NOMO-1 treated with DMSO at 0.1 percent for 48 hours (cell line): ENCODE data around the gene MBD3L2.
"Not testable (repeated sequence)": the region's sequence is repeated elsewhere in the genome, so short reads cannot be mapped to it uniquely, and the experiment has no call there.

Experiments
- DNase-seq: peaks from one replicate; lab custom pipeline; 2025; ENCODE audit not compliant: unreplicated experiment; lab: John Stamatoyannopoulos, UW

MBD3L2 gene

DNA sequence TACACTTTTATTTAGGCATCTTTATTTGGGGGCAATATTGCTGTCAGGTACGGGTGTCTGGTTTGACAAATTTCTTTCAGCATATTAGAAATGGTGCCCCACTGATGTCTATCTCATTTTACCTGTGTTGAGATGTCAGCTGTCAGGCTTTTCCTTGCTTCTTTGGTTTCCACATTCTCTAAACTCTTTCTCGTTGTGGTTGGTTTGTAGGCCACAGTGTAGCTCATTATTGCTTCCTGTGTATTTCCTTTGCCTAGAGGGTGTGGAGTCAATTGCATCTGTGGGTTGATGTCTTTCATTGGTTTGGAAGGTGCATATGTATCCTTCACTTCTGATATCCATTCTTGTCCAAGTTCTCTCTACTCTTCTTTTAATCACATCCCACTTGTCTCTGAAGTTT, 10.9 kb downstream of the MBD3L2 start:
- not testable (repeated sequence) for DNase-seq

DNA sequence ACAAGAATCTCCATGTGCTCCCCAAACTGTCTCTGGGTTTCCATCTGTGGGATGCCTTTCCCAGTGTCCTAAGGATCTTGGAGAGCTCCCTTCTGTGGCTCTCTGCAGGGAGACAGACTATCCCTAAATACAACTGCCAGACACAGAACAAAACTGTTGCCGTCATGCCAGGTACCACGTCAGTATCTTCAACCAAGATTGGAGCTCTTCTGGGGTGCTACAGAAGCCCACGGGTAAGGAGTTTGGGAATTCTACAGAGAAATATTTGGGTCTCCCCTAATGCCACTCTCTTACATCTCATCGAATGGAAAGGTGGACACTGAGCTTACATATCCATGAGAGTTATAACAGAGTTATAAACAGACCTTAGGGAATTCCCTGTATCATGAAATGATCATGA, 14.2 kb downstream of the MBD3L2 start:
- DNase-seq: no peak

DNA sequence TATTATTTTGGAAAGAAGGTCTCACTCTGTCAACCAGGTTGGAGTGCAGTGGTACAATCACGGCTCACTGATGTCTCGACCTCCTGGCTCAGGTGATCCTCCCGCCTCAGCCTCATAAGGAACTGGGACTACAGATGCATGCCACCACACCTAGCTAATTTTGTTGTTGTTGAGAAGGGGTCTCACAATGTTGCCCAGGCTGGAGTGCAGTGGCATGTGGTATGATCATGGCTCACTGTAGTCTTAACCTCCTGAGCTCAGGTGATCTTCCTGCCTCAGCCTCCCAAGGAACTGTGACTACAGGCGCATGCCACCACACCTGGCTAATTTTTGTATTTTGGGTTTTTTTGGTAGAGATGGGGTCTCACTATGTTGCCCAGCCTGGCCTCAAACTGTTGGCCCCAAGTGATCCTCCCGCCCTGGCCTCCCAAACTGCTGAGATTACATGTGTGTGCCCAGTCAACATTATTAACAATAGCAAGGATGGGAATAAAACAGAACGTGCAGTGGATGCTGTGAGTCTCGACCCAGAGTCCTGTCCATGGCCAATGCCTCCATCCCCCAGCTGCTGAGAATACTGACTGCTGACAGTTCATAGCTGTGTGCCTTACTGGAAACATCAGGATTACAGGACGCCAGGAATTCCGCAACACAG, 14.8 kb downstream of the MBD3L2 start:
- DNase-seq: no peak

DNA sequence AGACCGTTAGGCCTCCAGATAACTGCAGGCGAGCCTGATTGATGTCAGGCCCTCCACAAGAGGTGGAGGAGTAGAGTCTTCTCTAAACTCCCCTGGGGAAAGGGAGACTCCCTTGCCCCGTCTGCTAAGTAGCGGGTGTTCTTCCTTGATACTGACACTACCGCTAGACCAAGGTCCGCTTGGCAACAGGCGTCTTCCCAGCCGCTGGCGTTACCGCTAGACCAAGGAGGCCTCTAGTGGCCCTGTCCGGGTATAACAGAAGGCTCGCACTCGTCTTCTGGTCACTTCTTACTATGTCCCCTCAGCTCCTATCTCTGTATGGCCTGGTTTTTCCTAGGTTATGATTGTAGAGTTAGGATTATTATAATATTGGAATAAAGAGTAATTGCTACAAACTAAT, 18.0 kb downstream of the MBD3L2 start:
- not testable (repeated sequence) for DNase-seq

DNA sequence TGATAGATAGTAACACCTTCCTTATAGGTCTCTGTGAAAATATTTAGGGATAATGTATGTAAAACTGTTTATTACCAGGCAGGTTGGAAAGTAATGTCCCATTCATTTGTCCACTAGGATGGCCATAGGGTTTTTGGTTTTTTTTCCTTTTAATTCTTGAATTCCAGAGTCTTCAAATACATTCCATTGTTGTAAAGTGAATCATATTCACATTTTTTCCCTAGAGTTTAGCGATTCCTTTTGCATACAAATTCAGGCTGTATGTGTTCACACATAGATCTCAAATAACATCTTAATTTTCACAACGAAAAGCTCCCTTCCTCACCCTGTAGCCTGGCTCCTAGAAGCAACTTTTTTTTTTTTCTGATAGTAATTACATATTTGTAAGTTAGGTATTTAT, 18.6 kb downstream of the MBD3L2 start:
- no peak for DNase-seq

DNA sequence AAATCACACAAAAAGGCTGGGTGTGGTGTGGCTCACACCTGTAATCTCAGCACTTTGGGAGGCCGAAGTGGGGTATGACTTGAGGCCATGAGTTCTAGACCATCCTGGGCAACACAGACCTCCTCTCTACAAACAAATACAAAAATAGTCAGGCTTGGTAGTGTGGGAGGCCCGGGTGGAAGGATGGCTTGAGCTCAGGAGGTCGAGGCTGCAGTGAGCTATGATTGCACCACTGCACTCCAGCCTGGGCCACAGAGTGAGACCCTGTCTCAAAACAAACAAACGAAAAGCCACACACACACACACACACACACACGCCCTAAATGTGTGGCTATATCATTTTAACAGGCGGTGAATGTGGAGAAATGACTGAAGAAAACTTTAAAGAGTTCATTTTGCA, 19.5 kb downstream of the MBD3L2 start:
- no peak for DNase-seq

DNA sequence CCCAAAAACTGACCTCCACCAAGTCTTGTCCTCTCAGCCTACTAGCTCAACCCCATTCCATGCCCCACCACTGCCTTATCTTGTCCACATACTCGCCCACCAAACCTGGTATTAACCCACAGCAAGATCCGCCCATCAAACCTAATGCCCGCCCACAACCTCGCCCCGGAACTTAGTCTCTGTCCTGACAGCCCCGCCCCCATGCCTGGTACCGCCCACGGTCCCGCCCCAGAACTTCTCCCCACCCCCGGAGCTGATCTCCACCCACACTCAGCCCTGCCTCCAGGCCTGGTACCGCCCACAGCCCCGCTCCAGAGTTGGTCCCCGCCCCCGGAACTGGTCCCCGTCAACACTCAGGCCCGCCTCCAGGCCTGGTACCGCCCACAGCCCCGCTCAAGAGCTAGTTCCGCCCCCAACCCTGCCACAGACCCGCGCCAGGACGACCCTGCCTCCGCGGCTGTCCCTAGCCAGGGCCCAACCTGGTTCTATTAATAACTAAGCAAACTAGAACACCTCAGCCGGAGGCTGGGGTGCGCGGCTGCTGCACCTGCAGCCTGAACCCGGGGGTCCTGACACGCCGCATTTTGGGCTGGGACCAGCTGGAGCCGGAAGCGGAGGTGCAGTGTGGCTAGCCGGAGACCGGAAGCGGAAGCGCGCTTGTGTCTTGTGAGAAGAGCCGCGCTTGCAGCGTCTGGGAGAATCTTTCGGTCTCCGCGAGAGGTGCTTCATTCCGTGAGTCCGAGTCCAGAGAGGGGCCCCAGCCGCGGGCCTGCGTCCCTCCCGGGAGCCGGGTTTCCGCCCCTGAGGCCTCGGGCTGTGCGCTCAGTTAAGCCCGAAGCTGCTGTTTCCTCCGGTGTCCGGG, 20.2 kb downstream of the MBD3L2 start, which contains the start of gene ZNF557:
Gene ZNF557, plus strand, starts transcription at position 662 of the 862 bp plus-strand sequence. CDS start 5,372 bp downstream, outside the sequence.
- DNase-seq: peak; percentile 94

DNA sequence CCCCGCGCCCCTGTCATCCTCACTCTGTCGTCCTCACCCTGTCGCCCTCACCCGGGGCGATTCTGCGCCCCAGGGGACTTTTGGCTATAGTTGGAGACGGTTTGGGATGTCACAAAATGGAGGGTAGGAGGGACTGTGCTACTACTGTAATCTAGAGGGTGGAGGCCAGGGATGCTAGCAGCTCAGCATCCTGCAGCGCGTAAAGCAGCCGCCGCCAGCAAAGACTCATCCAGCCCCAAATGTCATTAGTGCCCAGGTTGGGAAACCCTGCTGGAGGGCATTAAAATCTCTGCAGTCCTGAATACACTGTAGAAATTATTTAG, 20.7 kb downstream of the MBD3L2 start:
- no peak for DNase-seq

DNA sequence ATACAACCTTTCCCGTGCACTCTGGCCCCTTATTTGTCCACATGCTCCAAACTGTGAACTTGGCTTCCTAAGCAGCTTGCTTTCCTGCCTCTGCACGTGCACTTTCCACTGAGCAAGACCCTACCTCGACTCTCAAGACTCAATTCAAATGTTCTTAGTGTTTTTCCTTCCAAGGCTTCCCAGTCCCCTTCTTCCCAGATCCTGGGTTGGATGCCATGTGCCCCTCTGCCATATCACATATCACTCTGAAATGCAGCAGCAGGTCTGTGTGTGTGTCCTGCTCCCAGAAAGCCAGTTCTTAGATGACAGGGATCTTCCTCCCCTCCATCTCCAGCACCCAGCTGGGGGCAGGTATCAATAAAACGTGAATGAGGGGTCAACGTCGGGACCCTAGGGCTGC, 23.4 kb downstream of the MBD3L2 start:
- DNase-seq: no peak

DNA sequence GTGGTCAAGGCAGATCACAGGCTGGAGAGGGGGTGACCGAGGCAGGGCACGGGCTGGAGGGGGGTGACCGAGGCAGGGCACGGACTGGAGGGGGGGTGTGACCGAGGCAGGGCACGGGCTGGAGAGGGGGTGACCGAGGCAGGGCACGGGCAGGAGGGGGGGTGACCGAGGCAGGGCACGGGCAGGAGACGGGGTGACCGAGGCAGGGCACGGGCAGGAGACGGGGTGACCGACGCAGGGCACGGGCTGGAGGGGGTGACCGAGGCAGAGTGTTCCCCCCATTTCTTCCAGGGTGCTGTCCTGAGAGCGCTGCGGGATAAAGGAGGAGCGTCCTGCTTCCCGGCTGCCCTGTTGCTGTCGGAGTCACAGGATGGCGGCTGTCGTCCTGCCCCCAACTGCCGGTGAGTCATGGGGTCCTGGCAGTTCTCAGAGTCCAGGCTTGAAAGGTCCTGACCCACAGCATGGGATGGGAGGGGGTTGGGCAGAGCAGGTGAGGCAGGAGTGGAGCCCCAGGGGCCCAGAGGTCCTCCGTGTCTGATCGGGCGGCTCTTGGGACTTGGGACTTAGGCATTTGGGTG, 25.7 kb downstream of the MBD3L2 start:
- DNase-seq: no peak

DNA sequence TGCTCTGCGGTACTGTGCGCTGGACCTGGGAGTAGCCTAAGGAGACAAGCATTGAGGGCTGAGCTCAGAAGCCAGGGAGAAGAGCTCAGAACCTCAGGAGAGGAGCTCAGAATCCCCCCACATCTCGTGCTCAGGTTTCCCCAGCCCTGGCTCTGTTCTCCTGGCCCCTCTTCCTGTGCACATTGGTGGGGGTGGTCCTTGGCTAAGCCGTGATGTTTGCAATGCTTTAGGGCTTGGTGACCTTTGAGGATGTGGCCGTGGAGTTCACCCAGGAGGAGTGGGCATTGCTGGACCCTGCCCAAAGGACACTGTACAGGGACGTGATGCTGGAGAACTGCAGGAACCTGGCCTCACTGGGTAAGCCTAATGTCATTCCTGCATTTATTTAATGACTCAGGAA, 27.0 kb downstream of the MBD3L2 start:
- DNase-seq: no peak

DNA sequence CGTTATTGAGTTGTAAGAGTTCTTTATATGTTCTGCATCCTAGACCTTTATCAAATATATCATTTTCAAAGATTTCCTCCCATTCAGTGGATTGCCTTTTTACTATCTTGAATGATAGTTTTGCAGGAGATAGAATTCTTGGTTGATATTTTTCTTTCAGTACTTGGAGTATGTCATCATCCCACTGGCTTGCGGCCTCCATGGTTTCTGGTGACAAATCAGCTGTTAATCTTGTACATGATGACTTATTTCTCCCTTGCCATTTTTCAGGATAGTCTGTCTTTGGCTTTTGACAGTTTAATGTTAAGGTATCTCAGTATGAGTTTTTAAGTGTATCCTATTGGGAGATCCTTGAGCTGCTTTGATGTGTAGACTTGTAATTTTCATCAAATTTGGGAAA, 28.9 kb downstream of the MBD3L2 start:
- DNase-seq: no peak

DNA sequence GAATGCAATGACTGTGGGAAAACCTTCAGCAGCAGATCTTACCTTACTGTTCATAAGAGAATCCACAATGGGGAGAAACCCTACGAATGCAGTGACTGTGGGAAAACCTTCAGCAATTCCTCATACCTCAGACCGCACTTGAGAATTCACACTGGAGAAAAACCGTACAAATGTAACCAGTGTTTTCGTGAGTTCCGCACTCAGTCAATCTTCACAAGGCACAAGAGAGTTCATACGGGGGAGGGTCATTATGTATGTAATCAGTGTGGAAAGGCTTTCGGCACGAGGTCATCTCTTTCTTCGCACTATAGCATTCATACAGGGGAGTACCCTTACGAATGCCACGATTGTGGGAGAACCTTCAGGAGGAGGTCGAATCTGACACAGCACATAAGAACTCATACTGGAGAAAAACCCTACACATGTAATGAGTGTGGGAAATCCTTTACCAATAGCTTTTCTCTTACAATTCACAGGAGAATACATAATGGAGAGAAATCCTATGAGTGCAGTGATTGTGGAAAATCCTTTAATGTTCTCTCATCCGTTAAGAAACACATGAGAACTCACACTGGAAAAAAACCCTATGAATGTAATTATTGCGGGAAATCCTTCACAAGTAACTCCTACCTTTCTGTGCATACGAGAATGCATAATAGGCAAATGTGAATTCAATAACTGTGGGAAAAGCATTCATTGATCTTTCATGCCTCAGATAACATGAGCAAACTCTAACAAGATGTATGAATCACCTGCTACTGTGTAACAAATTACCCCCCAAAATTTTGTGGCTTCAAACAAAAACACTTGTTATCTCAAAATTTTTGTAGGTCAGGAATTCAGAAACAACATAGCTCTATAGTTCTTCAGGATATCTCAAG, 34.2 kb downstream of the MBD3L2 start:
- no peak for DNase-seq

DNA sequence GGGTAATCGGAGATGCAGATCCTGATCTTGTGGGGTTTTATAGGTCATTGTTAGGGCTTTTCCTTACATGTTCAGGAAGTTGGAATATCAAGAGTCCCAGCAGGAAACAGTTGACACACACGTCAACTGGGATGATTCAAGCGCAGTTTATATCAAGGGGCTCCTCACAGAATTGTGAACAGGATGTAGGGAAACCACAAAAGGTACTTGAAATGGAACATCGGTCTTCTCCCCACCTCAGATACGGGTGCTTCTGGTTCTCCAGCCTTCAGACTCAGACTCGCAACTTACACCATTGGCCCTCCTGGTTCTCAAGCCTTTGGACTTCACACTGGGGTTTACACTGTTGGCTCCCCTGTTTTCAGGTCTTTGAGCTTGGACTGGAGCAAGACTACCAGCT, 39.9 kb downstream of the MBD3L2 start:
- DNase-seq: no peak

DNA sequence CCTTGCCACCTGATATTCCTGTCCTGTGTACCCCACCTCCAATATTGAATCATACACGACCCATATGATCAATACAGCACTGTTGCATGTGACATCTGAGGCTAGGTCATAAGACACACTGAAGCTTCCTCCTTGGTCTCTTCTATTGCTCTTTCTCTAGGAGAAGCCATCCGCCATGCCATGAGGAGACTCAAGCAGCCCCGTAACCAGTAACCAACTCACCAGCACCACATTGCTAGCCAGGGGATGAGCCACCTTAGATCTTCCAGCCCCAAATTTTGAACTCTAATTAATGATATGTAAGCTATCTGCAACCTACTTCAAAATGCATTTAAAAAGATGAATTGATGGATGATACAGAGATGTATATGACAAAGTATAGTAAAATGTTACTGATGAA, 49.0 kb downstream of the MBD3L2 start:
- no peak for DNase-seq

DNA sequence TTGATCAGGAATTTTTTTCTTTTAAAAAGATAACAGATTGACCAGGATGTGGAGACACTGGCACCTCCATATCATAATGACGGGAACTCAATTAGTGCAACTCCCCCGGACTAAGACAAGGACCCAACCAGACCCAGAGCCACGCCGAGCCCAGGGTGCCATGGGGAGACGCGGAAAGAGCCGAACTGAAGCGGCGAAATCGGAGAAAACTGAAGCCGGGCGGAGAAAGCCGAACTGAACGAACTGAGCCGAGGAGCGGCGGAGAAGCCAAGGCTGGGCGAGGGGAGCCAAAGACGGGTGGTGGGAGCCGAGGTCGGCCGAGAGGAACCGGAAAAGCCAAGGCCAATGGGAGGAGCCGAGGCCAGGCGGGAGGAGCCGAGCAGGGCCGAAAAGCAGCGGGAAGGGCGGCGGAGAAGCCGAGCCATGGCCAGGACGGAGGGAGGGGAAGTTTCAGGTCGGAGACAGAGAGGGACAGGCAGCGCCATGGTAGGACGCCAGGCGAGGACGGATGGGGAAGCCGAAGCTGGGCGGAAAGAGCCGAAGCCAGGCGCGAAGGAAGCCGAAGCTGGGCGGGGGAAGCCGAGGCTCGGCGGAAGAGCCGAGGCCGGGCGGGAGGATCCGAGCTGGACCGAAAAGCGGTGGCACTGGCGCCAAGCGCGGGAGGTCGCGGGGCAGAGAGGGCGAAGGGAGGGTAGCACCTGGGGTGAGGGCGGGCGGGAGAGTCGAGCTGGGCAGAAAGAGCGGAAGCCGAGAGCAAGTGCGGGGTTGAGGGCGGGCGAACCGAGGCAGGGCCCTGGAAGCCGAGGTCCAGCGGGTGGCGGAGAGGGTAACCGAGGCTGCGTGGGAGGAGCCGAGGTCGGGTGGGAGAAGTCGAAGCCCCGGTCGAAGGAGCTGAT, 49.8 kb downstream of the MBD3L2 start:
- DNase-seq: peak; percentile 98

DNA sequence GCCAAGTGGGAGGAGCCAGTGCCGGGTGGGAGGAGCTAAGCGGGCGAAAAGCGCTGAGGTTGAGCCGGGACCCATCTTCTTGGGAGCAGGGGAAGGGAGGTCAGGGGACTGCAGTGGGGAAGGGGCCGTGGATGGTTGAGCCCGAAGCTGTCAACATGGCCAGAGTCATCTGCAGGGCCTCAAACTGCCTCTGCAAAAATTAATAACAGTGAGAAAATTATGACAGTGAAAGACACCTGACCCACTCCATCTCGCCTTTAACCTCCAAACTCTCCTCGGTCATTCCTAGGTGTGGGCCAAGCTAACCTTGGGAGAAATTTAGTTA, 50.4 kb downstream of the MBD3L2 start:
- DNase-seq: no peak
